ENCODE results near the gene SCRN2.
A peak's percentile ranks its signal among the peaks of the same experiment; 100 is the strongest.

The SCRN2 gene

DNA sequence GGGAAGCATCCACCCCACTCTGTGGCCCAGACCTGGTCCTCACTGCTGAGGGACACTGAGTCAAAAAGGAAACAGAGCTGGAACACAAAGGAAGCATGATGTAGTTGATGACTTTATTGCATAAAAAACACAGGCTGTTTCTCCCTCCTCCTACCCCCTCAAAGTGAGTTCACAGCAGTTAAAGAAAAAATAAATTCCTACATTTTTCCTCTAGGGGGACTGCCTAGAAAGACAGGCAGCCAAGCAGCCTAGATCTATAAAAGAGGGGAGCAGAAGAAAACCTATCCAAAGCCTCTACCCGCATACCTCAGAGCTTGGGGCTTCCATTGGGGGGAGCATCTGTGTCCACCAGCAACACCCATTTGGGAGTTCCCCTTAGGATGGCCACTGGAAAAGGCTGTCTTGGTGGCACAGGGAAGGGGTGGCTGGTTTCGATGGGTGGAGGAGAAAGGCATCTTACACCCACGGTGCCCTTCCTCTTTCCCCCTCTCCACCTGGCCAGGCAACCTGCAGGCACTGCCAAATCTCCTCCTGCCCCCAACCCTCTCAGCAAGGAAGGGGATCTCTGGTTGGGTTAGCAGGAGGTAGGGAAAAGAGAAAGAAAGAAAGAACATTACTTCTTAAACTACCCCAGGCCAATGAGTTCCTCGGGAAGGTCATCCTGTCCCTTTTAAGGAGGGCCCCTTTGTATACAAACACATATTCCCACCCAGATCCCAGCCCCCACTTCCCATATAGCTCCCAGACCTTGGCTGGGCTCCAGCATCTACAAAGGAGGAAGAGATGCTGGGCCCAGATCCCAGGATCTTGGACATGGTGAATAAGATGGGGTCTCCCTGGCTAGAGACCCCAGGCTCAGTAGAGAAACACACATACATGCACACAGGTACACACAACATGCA, 4.0 kb upstream of the SCRN2 start:
- no peak for DNase-seq

DNA sequence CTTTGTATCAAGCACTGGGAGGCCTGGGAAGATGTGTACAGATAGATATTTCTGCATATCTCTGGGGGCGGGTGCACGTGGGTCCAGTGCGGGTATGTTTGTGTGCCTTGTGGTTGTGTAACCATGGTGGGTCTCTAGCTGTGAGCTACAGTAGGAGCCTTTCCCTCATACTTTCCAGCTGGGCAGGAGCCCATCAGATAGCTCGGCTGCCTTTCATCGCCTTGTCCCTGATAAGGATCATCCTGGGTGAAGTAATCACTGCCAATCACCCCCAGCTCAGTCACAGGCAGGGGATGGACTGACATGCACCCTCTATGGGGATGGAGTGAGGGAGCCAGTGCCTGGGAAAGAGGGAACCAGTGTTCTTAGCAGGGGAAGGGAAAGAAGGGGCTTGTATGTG, 3.2 kb upstream of the SCRN2 start:
- no peak for DNase-seq

DNA sequence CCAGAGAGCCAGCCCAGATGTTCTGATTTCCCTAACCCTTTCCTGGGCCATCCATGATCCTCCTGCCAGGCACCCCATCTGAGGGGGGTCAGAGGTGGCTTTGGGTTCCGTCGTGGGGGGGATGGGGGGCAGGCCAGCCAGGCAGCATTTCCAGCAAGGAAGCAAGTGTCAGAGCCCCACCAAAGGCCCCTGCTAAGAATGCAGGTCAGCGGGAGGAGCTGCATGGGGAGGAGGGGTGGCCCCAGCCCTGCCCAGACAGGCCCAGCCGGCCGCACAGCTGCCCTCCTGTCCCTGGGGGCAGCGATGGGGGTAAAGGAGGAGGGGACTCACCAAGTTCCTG, 2.3 kb upstream of the SCRN2 start:
- DNase-seq = no peak

DNA sequence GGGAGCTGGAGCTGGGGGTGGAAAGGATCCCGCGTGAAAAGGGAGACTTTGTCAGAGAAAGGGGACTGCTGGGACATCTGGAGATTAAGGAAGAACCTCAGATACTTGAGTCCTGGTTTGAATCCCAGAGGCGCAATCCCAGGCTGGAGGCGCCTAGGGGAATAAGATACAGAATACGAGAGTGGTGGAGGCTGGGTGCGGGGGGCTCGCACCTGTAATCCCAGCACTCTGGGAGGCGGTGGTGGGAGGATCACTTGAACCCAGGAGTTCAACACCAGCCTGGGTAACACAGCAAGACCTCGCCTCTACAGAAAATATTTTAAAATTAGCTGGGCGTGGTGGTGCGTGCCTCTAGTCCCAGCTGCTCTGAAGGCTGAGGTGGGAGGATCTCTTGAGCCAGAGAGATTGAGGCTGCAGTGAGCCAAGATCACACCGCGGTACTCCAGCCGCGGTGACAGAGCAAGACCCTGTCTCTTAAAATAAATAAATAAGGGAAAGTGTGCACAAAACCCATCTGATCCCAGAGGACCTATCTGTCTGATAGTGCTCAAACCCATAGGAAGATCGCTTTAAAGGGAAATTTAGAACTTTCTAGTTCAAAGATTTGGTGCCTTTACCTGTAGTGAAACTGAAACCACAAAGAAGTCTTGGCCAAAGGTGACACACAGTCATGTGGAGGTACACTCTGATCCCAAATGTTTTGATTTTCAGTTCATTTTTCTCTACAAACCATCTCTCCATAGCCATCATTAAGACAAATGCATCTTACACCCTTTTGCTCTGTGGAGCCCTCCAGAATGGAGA, 617 bp upstream of the SCRN2 start:
- no peak for DNase-seq

DNA sequence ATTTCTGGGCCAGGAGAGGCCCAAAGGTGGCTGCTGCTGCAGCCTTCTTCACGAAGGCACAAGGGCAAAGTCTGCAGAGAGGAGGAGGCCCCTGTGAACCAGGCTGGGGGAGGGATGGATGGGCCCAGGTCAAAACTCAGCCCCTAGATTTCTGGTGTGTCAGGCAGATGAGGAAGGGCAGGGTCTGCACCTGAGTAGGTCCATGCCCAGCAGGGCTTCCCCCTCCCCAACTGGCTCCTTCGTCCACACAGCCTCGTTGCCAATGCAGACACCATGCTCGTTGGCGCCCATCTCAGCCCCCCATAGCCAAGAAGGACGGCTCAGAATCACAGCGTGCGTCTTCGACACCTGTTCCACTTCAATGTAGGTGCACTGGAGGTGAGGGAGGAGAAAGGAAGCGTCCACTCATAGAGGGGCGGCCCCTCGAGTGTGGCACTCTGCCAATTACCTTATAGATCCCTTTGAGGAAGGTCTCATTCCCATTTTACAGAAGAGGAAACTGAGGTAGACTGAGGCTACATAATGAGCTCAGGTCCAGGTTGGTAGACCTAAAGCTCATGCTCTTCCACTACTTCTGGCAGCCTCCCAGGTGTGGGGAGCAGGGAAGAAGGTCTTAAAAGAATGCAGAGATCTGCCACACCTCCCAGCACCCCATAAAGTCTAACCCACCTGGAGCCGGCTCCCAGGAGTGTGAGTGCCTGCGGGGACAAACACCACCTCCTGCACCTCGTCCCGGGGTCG, 902 bp downstream of the SCRN2 start:
- DNase-seq = no peak

DNA sequence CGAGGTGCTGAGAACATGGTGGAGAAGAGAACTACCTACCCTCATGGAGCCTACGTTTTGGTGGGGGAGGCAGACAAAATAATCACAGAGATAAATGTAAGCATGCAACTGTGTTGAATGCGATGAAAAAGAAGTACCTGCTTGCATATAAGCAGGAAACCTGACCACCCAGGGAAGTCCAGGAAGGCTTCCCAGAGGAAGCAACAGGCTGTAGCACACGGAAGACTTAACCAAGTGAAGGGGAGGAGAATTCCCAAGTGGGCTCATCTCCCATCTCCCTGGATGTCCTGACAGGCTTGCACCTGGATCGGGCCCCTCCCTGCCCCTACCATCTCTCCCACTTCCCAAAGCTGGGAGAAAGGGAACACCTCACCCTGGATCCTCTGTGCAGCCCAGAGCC, 2.0 kb downstream of the SCRN2 start:
- no peak for DNase-seq

DNA sequence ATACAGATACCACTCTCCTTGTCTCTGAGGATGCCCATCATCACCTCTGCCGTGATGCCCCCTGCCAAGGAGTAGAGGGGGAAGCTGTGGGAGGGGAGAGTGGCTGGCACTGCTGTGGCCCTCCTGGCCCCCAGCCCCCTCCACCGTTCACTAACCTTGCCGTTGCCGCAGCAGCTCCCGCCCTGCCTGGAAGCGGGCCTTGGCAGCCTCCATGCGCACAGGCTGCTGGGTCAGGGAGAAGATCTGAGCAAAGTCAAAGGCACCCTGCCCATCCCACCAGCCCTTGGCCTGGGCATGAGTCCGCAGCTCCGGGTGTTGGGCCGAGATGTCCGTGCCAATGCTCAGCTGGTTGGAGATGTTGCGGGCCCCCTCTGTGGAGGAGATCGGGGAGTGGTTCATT, 2.4 kb downstream of the SCRN2 start:
- no peak for DNase-seq

DNA sequence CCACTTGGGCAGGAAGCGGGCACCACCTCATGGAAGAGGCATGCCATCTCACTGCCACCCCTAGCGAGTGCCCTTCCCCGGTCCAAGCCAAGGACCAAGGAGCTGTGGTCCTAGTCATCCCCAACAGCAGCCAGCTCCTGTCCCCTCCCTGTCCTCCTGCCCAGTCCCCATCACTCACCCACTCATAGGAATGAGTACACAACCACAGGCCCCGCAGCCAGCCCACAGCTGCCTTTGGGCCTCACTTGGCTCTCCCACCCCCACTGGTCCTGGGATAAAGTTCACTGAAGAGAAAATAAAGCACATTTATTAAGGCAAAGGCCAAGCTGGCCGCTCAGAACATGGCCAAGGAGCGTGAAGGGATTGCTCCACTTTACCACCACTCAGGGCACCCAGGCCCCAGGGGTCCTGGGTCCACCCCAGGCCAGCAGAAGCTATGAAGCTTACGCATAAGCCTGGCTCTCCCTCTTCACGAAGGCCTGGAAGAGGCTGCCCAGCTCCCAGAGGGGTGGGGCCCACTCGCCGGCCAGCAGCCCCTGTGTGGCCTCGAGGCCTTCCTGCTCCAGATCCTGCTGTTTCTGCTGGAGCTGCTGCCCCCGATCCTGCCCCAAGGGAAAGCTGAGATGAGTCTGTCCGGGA, 3.6 kb downstream of the SCRN2 start:
- DNase-seq = no peak

DNA sequence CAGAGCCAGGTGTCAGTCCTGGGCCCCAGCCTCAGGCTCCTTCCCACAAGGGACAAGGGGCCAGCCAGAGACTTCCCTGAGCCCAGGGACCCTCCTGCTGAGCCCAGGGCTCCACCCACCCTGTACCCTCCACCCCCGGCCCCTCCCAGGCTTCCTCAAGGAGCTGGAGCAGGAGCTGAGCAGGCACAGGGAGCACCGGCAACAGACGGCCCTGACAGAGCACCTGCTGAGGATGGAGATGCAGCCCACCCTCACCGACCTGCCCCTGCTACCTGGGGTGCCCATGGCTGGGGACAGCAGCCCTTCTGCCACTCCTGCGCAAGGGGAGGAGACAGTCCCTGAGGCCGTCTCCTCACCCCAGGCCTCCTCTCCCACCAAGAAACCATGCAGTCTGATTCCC, 4.5 kb downstream of the SCRN2 start:
- DNase-seq = no peak

DNA sequence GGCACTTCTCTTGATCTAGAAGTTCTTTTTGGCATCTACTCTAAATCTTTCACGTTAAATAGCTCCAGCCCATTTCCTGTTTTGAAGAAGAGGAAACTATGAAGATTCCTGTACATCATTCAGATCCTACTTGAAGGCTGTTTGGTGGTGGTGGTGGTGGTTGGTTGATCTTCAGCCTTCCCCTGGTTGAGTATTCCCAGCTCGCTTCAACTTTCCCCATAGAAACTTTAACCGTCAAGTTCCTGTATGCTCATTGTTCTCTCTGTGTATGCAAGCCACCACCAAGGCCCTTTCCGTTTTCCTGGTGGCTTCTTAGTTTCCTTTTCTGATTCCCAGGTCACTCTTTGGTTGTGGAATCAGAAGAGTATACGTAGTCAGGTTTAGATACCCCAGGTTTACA, 6.3 kb downstream of the SCRN2 start:
- DNase-seq = no peak

DNA sequence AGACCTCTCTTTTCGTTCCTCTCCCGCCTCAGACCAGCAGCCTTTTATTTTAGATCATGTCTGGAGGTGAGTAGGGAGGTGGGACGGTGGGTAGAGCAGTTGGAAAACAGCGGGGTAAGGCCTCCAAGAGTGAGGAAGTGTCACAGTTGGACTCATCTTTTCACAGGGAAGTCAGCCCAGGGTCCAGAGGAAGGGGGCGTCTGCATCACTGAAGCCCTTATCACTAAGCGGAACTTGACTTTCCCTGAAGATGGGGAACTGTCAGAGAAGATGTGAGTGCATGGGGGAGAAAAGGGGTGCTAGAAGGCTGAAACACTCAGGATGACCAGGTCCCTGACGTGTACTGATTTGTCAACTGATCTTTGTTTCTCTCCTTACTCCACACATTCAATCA, 9.1 kb downstream of the SCRN2 start:
- DNase-seq = no peak

DNA sequence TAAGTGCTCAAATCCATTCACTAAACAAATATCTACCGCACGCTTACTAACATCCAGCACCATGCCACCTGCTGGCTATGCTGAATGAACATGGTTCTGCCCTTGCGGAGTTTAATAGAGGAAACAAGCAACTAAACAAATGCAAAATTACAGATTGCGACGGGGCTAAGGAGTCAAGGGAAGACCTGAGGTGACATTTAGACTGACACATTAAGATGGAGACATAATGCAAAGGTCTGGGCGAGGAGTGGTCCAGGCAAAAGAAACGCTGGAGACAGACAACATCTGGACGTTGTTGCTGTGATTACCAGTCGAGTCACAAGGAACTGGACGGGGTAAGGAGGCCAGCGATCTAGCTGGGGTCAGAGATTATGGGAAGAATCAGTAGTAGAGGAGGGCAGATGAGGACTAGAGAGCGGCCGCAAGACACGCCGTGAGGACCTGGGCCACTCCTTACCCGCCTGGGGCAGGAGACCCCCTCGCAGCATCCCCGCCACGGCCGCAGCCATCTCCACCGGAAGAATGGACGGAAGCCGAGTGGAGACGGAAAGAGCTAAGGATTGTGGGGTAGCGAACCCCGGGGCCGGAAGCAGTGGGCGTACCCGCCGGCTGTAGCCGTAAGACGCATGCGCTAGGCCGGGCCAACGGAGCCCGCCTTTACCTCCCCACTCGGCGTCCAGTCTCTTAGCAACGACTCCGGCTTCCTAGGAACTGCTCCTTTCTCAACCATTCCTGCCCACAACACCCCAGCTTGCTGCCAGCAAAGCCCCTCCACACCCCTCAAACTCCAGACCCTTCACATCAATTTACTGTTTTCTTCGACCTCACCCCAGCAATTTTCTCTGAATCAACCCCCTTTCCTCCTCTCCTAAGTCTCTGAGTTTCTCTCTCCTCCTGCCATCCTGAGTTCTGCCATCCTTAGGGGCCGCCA, 9.8 kb downstream of the SCRN2 start, which contains the start of the genes LRRC46 and MRPL10:
Gene LRRC46, plus strand, starts transcription at position 668 of the 931 bp plus-strand sequence. CDS start 320 bp downstream, outside the sequence.
Gene MRPL10, minus strand, starts transcription at position 539 of the 931 bp plus-strand sequence. Its CDS starts 30 bp downstream, at position 509.
- peak; percentile 90 to 92 for DNase-seq

DNA sequence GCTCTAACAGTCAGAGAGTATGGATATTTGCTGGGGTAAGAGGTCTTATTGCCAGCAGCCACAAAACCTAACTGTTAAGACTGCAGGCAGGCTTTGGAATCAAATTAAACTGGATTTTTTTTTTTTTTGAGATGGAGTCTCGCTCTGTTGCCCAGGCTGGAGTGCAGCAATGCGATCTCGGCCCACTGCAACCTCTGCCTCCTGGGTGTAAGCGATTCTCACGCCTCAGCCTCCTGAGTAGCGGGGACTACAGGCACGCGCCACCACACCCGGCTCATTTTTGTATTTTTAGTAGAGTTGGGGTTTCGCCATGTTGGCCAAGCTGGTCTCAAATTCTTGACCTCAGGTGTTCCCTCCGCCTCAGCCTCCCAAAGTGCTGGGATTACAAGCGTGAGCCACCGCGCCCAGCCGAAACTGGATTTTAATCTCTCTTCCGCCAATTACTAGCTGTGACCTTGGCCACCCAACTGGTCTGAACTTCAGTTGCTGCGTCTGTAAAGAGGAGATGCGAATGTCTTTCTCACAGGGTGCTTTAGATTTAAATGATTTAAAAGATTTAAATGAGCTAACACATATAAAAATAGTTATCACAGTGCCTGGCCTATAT, 10.6 kb downstream of the SCRN2 start:
- no peak for DNase-seq

DNA sequence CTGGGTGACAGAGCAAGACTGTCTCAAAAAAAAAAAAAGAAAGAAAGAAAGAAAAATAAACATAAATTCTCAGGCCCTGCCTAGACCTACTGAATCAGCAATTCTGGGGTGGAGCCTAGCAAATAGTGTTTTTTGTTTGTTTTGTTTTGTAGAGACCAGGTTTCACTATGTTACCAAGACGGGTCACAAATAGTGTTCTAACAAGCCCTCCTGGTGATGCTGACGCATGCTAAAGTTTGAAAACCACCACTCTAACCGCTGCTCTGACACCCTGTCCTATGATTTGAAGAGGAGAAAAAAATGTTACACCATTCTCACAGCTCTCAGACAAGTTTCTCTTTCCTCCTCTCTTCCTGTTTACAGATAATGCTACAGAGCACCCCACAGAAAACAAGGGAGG, 11.2 kb downstream of the SCRN2 start:
- peak in 1 of 2 experiments; percentile 15 for DNase-seq

DNA sequence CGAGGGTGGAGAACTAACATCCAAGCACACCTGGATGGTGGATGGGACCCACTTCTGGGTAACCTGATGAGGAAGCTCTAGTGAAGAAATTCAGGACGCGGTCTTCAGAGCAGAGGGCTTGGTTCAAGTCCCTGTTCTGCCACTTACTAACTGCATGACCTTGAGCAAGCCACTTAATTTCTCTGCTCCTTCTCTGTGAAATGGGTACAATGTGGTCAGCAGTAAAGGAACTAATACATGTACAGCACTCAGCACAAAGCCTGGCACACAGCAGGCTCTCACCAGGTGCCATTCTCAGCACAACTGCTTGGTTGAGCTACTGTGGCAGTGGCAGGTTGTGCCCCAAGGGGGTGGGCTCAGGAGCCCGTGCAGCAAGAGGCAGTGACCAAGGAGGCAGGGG, 17.6 kb downstream of the SCRN2 start:
- no peak for DNase-seq

DNA sequence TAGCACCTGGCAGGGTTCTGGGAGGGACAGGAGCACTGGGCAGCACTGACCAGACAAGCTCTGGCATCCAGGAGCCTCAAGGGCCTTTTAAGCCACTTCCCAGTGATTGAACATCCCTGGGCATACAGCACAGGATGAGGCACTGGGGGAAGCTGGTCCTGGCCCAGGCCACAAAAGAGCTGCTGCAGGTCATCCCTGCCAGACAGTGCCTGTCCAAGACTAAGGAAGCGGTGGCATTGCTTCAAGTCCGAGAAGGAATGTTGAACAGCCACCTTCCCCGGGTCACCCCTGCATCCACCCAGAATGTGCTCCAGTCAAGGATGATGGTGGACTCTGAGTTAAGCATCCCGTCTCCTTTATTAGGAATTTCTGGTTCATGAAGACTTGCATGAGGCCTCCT, 18.3 kb downstream of the SCRN2 start:
- DNase-seq = no peak

DNA sequence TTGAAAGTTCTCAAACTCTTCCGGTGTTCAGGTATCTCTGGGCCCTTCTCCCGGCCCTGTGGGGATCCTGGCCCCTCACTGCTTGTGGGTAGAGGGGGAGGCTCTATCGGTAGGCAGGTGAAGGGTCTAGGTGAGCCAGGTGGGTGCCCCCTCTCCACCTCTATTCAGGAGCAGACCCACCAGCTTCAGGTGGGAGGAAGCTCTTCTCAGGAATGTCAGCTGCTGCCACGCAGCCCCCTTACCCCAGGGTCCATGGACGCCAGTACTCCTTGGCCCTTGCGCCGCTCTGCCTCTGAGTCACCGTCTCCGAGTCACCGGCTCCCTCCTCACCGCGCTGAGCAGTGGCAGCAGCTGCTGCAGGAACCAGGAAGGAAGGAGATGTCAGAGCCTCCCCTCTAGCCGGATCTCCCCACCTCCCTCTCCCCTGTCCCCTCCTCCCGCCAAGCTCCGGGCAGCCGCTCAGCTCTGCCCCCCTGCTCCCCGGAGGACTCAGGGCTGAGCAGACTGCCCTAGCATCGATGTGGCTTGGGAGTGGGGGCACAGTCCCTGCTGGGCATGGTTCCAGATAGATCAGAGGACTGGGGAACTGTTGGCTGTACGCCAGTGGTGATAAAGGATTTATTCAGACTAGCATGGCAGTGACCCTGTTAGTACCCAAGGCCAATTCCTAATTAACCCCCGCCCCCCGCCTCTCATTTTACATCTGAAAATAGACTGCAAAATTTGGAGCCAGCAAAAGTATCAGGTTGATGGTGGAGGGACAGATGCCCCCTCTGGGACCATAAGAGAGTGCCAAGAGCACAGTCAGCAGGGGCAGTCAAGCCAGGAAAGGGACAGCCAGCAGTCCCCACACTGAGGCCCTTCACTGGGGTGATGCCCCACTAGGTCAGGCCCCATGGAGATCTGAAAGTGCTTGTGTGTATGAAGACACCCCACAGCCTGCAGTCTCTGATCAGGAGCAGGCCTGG, 19.4 kb downstream of the SCRN2 start, which contains the start of gene OSBPL7:
Gene OSBPL7, minus strand, starts transcription at position 371 of the 968 bp plus-strand sequence. CDS start 1,516 bp downstream, outside the sequence.
- peak; percentile 61 to 76 for DNase-seq

DNA sequence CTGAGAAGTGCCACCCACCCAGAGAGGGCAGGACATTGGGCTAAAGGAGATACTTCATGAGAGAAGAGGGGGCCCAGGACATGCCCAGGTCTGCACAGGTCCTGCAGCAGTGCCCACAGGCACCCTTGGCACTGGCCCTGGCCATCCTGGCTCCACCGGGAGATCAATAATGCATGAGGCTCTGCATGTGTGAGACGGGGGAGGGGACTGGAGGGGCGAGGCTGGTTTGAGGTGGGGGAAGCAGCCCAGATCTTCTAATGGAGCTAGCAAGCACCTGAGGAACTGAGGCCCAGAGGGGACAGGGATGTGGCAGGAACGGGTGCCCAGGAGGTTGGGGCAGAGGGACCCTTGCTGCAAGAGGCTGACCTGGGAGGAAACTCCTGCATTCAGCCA, 20.0 kb downstream of the SCRN2 start:
- no peak for DNase-seq

DNA sequence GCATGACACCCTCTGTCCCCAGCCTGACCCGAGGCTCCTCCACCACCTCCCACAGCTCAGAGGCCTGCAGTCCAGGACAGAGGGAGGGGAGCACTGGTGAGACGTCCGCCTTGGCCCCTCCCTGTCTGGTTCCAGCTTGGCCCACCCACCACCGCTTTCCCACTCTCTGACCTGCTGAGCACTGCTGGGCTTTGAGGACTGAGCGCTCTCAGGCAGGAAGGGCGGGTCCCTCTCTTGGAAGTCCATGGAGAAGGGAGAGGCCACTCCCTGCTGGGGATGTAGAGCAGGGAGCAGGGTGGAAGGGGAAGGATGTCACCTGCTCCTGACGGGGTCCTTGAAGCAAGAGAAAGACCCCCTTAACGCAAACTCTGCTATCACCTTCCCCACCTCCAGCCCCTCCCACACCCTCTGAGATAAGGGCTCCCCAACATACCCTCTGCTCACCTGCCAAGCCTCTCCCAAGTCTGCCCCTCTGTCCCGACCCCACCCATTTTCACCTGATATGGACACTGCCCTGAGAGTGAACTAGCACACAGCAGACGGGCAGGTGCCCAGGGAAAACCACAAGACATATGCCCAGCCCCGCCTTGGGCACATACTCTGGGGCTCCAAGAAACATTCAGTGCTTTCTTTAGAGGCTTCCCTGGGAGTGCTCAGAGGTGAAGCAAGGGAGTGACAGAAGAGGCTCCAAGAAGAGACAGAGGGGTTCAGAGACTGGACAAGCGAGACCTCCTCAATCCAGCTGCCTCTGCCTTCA, 20.9 kb downstream of the SCRN2 start:
- no peak for DNase-seq

Data from stimulated activated CD4-positive, alpha-beta T cell treated with anti-CD3 and anti-CD28 coated beads, Interleukin-4, amount 100 ng/mL, for 4 hours (primary cell).